H1 (cell line): Measurements from ENCODE around the gene ARHGAP6. TPM values are rescaled to one million over a fixed set of nuclear protein-coding genes. Genes with fewer than 3 reads are reported as not detected.

ENCODE experiments used
- CTCF ChIA-PET: fragments of 300-600 bp; sonication (Branson Sonifier 250); formaldehyde crosslinking; loops from one replicate; lab custom pipeline; 2021; ENCODE audit not compliant: partially characterized antibody; lab: Charles Lee
- POLR2A ChIA-PET: fragments of 300-600 bp; sonication (Branson Sonifier 250); formaldehyde crosslinking; loops from one replicate; lab custom pipeline; 2021; ENCODE audit warnings: inconsistent platforms; ENCODE audit not compliant: partially characterized antibody; lab: Charles Lee
- DNase-seq, 2 experiments: peaks; one replicate each; pipeline versions ENCODE4 v3.0.0 to v3.0.0-alpha.2; 2010 to 2022; ENCODE audit warnings: low spot score in 2 of 2, low read depth in 1 of 2, mixed read lengths in 1 of 2
- FAIRE-seq: peaks from 2 replicates; lab custom pipeline; 2011; peaks lifted over from hg19 to GRCh38; lab: Jason Lieb, UNC
- H2AFZ ChIP-seq: 2 replicates; pipeline ENCODE4 v1.8.1; 2012; ENCODE audit warnings: low read length, inconsistent platforms
- H2AK5ac ChIP-seq: 2 replicates; pipeline ENCODE4 v1.6.1; 2013; ENCODE audit warnings: low read depth, low read length
- H2BK120ac ChIP-seq: replicated peaks from 2 replicates; pipeline ENCODE3; 2013; ENCODE audit warnings: low read depth, low read length, inconsistent platforms
- H2BK12ac ChIP-seq: 2 replicates; pipeline ENCODE4 v1.6.1; 2013; ENCODE audit warnings: low read depth, low read length
- H2BK15ac ChIP-seq: 2 replicates; pipeline ENCODE4 v1.6.1; 2013; ENCODE audit warnings: low read length
- H2BK20ac ChIP-seq: 2 replicates; pipeline ENCODE4 v1.6.1; 2013; ENCODE audit warnings: low read length
- H2BK5ac ChIP-seq: 2 replicates; pipeline ENCODE4 v1.6.1; 2013; ENCODE audit warnings: low read depth, low read length
- H3K14ac ChIP-seq: 2 replicates; pipeline ENCODE4 v1.6.1; 2013; ENCODE audit warnings: inconsistent platforms; ENCODE audit not compliant: insufficient read length
- H3K18ac ChIP-seq: 2 replicates; pipeline ENCODE4 v1.6.1; 2013; ENCODE audit warnings: low read length; ENCODE audit errors: extremely low read depth
- H3K23ac ChIP-seq: 2 replicates; pipeline ENCODE4 v1.6.1; 2013; ENCODE audit warnings: inconsistent platforms; ENCODE audit not compliant: insufficient read length
- H3K23me2 ChIP-seq: 2 replicates; pipeline ENCODE4 v1.6.1; 2013; ENCODE audit warnings: low read depth, low read length
- H3K27ac ChIP-seq: 2 replicates; pipeline ENCODE4 v1.6.1; 2011; ENCODE audit warnings: low read depth, low read length, inconsistent platforms
- H3K27me3 ChIP-seq, 4 experiments: replicated peaks in 1 of 4; 1 replicate in 1 of 4; 2 replicates in 3 of 4; pipeline versions ENCODE4 v1.6.1 to v1.8.1; 2011 to 2013; ENCODE audit warnings: low read length in 3 of 4, mild to moderate bottlenecking in 3 of 4, inconsistent platforms in 2 of 4, mixed read lengths in 2 of 4, moderate library complexity in 1 of 4; ENCODE audit not compliant: control insufficient read depth in 3 of 4, insufficient read depth in 3 of 4; ENCODE audit errors: extremely low read depth in 1 of 4
- H3K36me3 ChIP-seq, 4 experiments: 2 replicates each; pipeline versions ENCODE4 v1.6.1 to v1.8.1; 2011 to 2013; ENCODE audit warnings: mild to moderate bottlenecking in 4 of 4, low read length in 3 of 4, moderate library complexity in 2 of 4, control low read depth in 1 of 4, inconsistent platforms in 1 of 4; ENCODE audit not compliant: insufficient read depth in 4 of 4, control insufficient read depth in 2 of 4
- H3K4ac ChIP-seq: replicated peaks from 2 replicates; pipeline ENCODE3; 2013; ENCODE audit warnings: low read length, low read depth, mixed read lengths, inconsistent platforms; ENCODE audit not compliant: insufficient read length
- H3K4me1 ChIP-seq, 4 experiments: replicated peaks in 1 of 4; 1 replicate in 1 of 4; 2 replicates in 3 of 4; pipeline versions ENCODE4 v1.6.1 to v1.8.1; 2011 to 2013; ENCODE audit warnings: low read length in 3 of 4, inconsistent platforms in 2 of 4, mixed read lengths in 1 of 4; ENCODE audit not compliant: insufficient read depth in 4 of 4, control insufficient read depth in 3 of 4
- H3K4me2 ChIP-seq, 2 experiments: 2 replicates each; pipeline versions ENCODE4 v1.6.1 to v1.8.1; 2011 to 2013; ENCODE audit warnings: low read depth in 2 of 2, low read length in 2 of 2, control low read depth in 1 of 2, inconsistent platforms in 1 of 2, mild to moderate bottlenecking in 1 of 2; ENCODE audit not compliant: insufficient read depth in 1 of 2
- H3K4me3 ChIP-seq, 4 experiments: fragments of 200-600, 300-600 bp in 1 of 4; sonication (generic), shearing (Covaris generic), sonication (Bioruptor Twin) in 1 of 4; 2 replicates each; pipeline versions ENCODE4 v1.5.1 to v1.8.1; 2011 to 2016; ENCODE audit warnings: low read length in 4 of 4, low read depth in 3 of 4, control low read depth in 2 of 4, inconsistent platforms in 2 of 4, mild to moderate bottlenecking in 2 of 4, mixed read lengths in 1 of 4, moderate library complexity in 1 of 4; ENCODE audit not compliant: insufficient read depth in 2 of 4; ENCODE audit errors: extremely low read depth in 1 of 4
- H3K56ac ChIP-seq: replicated peaks from 2 replicates; pipeline ENCODE3; 2013; ENCODE audit warnings: low read depth, mild to moderate bottlenecking, mixed read lengths, low read length, inconsistent platforms; ENCODE audit not compliant: insufficient read length
- H3K79me1 ChIP-seq: 2 replicates; pipeline ENCODE4 v1.6.1; 2013; ENCODE audit warnings: low read depth, low read length, control low read depth
- H3K79me2 ChIP-seq, 2 experiments: 2 replicates each; pipeline versions ENCODE4 v1.6.1 to v1.8.1; 2012 to 2013; ENCODE audit warnings: low read length in 2 of 2, mild to moderate bottlenecking in 2 of 2, inconsistent platforms in 1 of 2; ENCODE audit not compliant: insufficient read depth in 2 of 2, control insufficient read depth in 1 of 2
- H3K9ac ChIP-seq, 4 experiments: replicated peaks in 1 of 4; 1 replicate in 1 of 4; 2 replicates in 3 of 4; pipeline versions ENCODE4 v1.6.1 to v1.8.1; 2011 to 2013; ENCODE audit warnings: low read depth in 3 of 4, low read length in 3 of 4, control low read depth in 2 of 4, mild to moderate bottlenecking in 2 of 4, moderate library complexity in 2 of 4, inconsistent platforms in 1 of 4; ENCODE audit errors: extremely low read depth in 1 of 4
- H3K9me3 ChIP-seq, 2 experiments: 2 replicates each; pipeline versions ENCODE4 v1.6.1 to v1.8.1; 2012 to 2013; ENCODE audit warnings: mild to moderate bottlenecking in 2 of 2, moderate library complexity in 2 of 2, control low read depth in 1 of 2, inconsistent platforms in 1 of 2, low read depth in 1 of 2, low read length in 1 of 2, mixed read lengths in 1 of 2; ENCODE audit not compliant: insufficient read depth in 2 of 2
- H4K20me1 ChIP-seq, 2 experiments: replicated peaks in 1 of 2; 2 replicates each; pipeline versions ENCODE3 to v1.8.1; 2011 to 2013; ENCODE audit warnings: inconsistent platforms in 2 of 2, low read length in 2 of 2, mild to moderate bottlenecking in 1 of 2; ENCODE audit not compliant: insufficient read depth in 2 of 2, control insufficient read depth in 1 of 2
- H4K5ac ChIP-seq: 2 replicates; pipeline ENCODE4 v1.6.1; 2013; ENCODE audit warnings: low read length, low read depth, mixed read lengths, inconsistent platforms; ENCODE audit not compliant: insufficient read length
- H4K8ac ChIP-seq: 2 replicates; pipeline ENCODE4 v1.8.0; 2013; ENCODE audit warnings: mild to moderate bottlenecking, moderate library complexity, low read length, inconsistent platforms; ENCODE audit not compliant: insufficient read depth; ENCODE audit errors: extremely low read depth
- H4K91ac ChIP-seq: replicated peaks from 2 replicates; pipeline ENCODE3; 2013; ENCODE audit warnings: low read length, mixed read lengths, inconsistent platforms; ENCODE audit not compliant: insufficient read length
- CBX8 ChIP-seq: fragments of 300-800, 300-1000 bp; sonication (generic); IDR thresholded peaks from 2 replicates; pipeline ENCODE4 v1.7.1; 2016; ENCODE audit warnings: low read depth, low read length, borderline replicate concordance
- CHD2 ChIP-seq: IDR thresholded peaks from 2 replicates; pipeline ENCODE4 v1.6.1; 2012; ENCODE audit warnings: low read length, improper control_type of control experiment
- EZH2 ChIP-seq: fragments of 200-600 bp; sonication (generic); IDR thresholded peaks from 2 replicates; pipeline ENCODE4 v1.7.1; 2012; ENCODE audit warnings: low read depth, mild to moderate bottlenecking, moderate library complexity, low read length, inconsistent platforms; ENCODE audit not compliant: severe bottlenecking
- HDAC6 ChIP-seq: IDR thresholded peaks from one replicate; pipeline ENCODE4 v1.7.1; 2012; ENCODE audit warnings: low read depth, mild to moderate bottlenecking, inconsistent platforms, low read length, moderate library complexity
- KDM1A ChIP-seq: fragments of 200-600, 300-600 bp; sonication (generic); IDR thresholded peaks from 2 replicates; pipeline ENCODE4 v1.7.1; 2016; ENCODE audit warnings: mild to moderate bottlenecking, low read length, borderline replicate concordance
- MAFK ChIP-seq: IDR thresholded peaks from 2 replicates; pipeline ENCODE4 v1.6.1; 2012; ENCODE audit warnings: low read depth, mild to moderate bottlenecking, improper control_type of control experiment, low read length
- POLR2AphosphoS5 ChIP-seq: IDR thresholded peaks from 2 replicates; pipeline ENCODE4 v1.6.1; 2011; ENCODE audit warnings: low read depth, low read length
- POU5F1 ChIP-seq: IDR thresholded peaks from 2 replicates; pipeline ENCODE4 v1.6.1; 2011; ENCODE audit warnings: low read depth, mild to moderate bottlenecking, low read length, moderate library complexity
- RAD21 ChIP-seq, 2 experiments: IDR thresholded peaks in 1 of 2; conservative IDR thresholded peaks in 1 of 2; 2 replicates each; pipeline ENCODE4 v1.6.1; 2011; ENCODE audit warnings: low read depth in 2 of 2, low read length in 2 of 2, improper control_type of control experiment in 1 of 2, inconsistent platforms in 1 of 2, mild to moderate bottlenecking in 1 of 2, moderate library complexity in 1 of 2
- RFX5 ChIP-seq: IDR thresholded peaks from 2 replicates; pipeline ENCODE4 v1.6.1; 2011; ENCODE audit warnings: low read depth, low read length, improper control_type of control experiment, borderline replicate concordance
- RNF2 ChIP-seq: fragments of 200-900, 300-1000 bp; sonication (generic); IDR thresholded peaks from 2 replicates; pipeline ENCODE4 v1.7.1; 2016; ENCODE audit warnings: borderline replicate concordance, low read depth, mild to moderate bottlenecking, antibody characterized with exemption, low read length; ENCODE audit not compliant: poor library complexity, severe bottlenecking; ENCODE audit errors: missing control alignments
- SP2 ChIP-seq: IDR thresholded peaks from 2 replicates; pipeline ENCODE4 v1.6.1; 2012; ENCODE audit warnings: mild to moderate bottlenecking, low read length, inconsistent platforms
- TAF1 ChIP-seq: IDR thresholded peaks from 2 replicates; pipeline ENCODE4 v1.6.1; 2011; ENCODE audit warnings: mild to moderate bottlenecking, low read depth, low read length
- WGBS, 2 experiments: shearing (Covaris generic) in 1 of 2; methylation state at CpG; one replicate each; pipeline versions ENCODE4 v1.1.6 to v1.1.7; 2013 to 2015; ENCODE audit warnings: low lambda C conversion rate in 2 of 2, mixed read lengths in 2 of 2, inconsistent platforms in 1 of 2, low coverage in 1 of 2, missing lambda C conversion rate in 1 of 2; ENCODE audit not compliant: insufficient replicate concordance in 2 of 2, insufficient coverage in 1 of 2, insufficient read length in 1 of 2; ENCODE audit errors: extremely low coverage in 1 of 2, missing lambda C conversion rate in 1 of 2; 5-methylcytosine and 5-hydroxymethylcytosine counted together
- polyA plus RNA-seq, 7 experiments: library from polyadenylated mRNA; depleted of rRNA in 3 of 7; stranded (reverse) in 5 of 7; unstranded in 2 of 7; fragments of >200 nt in 5 of 7; fragments of 200-250 nt in 2 of 7; gene quantifications; 1 replicate in 5 of 7; 2 replicates in 1 of 7; 4 replicates in 1 of 7; pipeline versions ENCODE4 v1.2.1 to v1.2.3, GENCODE V29; 2011 to 2013; ENCODE audit warnings: missing spikeins in 2 of 7, mixed read lengths in 2 of 7
- total RNA-seq: library from RNA; stranded (reverse); fragmentation: NEBNext Ultra II Directional; extraction: Animal tissue kit (Norgen Biotek cat#: 25700); gene quantifications from 2 replicates; pipeline ENCODE4 v1.2.1, GENCODE V29; 2021
- TF ChIP-seq, protein P1 (sequence below): IDR thresholded peaks from 2 replicates; pipeline ENCODE4 v1.6.1; 2011; ENCODE audit warnings: low read length, improper control_type of control experiment

The ARHGAP6 gene
- total and polyA plus RNA-seq, 2 of the 8 experiments (the other 6 are each of a cell fraction or from before 2014, with no cell fraction given), result 0.35 to 0.82 TPM

DNA sequence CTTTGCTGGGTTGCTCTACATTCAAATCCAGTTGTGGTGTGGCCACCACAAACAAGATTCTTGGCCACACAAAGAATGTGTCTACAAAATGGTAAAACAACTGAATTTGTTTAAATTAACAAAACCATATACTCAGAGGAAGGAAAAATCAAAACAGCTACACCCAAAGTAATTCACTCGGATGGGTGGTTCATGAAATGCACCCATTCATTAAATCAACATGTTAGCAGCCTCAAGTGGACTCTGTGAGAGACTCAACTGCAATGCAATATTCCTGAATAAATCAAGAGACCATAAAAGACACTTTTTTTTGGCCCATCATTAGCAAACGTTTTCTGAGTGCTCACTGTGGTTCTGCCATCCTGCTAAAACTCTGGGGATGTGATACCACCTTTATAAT is 383.7 kb downstream of the ARHGAP6 start:
- H2BK120ac ChIP-seq, result no peak overlapping the region
- no peak overlapping the region for H4K8ac ChIP-seq
- DNase-seq (no peak), FAIRE-seq (no peak)
- no peaks in the 10 kb centered on the region for H3K36me3 ChIP-seq
- no peaks in the 10 kb centered on the region for H3K23me2 ChIP-seq
- no peak overlapping the region for H3K9ac ChIP-seq
- H4K91ac ChIP-seq, result no peak overlapping the region
- no peak overlapping the region for H2AFZ ChIP-seq
- H3K4ac ChIP-seq, result no peak overlapping the region
- H3K79me1 ChIP-seq, result no peaks in the 10 kb centered on the region
- no peak overlapping the region for H3K14ac ChIP-seq
- H3K18ac ChIP-seq, result no peak overlapping the region
- no peak overlapping the region for H2BK12ac ChIP-seq
- H3K4me2 ChIP-seq, result no peak overlapping the region
- H3K4me3 ChIP-seq, result no peak overlapping the region
- H3K4me1 ChIP-seq, result no peaks in the 10 kb centered on the region
- no peak overlapping the region for H2AK5ac ChIP-seq
- CTCF ChIA-PET, result no interaction called here
- H3K79me2 ChIP-seq, result no peaks in the 10 kb centered on the region
- H3K9me3 ChIP-seq, result no peaks in the 10 kb centered on the region
- no peak overlapping the region for H2BK5ac ChIP-seq
- H3K27me3 ChIP-seq, result no peaks in the 10 kb centered on the region
- H3K56ac ChIP-seq, result no peak overlapping the region
- no peak overlapping the region for H2BK15ac ChIP-seq
- WGBS, 2 experiments, result 67% methylated on average over 2 of the region's 2 CpGs; no CpG with 5 or more reads in 1 of the 2 experiments
- no peaks in the 10 kb centered on the region for H4K20me1 ChIP-seq
- H3K27ac ChIP-seq, result no peak overlapping the region
- H2BK20ac ChIP-seq, result no peak overlapping the region
- POLR2A ChIA-PET, result no interaction called here
- H4K5ac ChIP-seq, result no peak overlapping the region
- H3K23ac ChIP-seq, result no peak overlapping the region
- TF ChIP-seq RAD21 (IDR thresholded peaks at IDR 0.05 in 1 of 2, conservative IDR thresholded peaks at IDR 0.05 in 1 of 2; ENCODE audit: low read depth in 2 of 2, low read length in 2 of 2) (no peak), CBX8 (no peak), CHD2 (no peak), RNF2 (no peak), POU5F1 (no peak), POLR2AphosphoS5 (no peak), RFX5 (no peak), MAFK (no peak), SP2 (no peak), TAF1 (no peak), KDM1A (no peak), HDAC6 (no peak), EZH2 (no peak)
- TF ChIP-seq, protein P1, sequence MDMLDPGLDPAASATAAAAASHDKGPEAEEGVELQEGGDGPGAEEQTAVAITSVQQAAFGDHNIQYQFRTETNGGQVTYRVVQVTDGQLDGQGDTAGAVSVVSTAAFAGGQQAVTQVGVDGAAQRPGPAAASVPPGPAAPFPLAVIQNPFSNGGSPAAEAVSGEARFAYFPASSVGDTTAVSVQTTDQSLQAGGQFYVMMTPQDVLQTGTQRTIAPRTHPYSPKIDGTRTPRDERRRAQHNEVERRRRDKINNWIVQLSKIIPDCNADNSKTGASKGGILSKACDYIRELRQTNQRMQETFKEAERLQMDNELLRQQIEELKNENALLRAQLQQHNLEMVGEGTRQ, result no peak
